ENCODE results near the gene MTCL1.

- TF ChIP-seq, protein P1, sequence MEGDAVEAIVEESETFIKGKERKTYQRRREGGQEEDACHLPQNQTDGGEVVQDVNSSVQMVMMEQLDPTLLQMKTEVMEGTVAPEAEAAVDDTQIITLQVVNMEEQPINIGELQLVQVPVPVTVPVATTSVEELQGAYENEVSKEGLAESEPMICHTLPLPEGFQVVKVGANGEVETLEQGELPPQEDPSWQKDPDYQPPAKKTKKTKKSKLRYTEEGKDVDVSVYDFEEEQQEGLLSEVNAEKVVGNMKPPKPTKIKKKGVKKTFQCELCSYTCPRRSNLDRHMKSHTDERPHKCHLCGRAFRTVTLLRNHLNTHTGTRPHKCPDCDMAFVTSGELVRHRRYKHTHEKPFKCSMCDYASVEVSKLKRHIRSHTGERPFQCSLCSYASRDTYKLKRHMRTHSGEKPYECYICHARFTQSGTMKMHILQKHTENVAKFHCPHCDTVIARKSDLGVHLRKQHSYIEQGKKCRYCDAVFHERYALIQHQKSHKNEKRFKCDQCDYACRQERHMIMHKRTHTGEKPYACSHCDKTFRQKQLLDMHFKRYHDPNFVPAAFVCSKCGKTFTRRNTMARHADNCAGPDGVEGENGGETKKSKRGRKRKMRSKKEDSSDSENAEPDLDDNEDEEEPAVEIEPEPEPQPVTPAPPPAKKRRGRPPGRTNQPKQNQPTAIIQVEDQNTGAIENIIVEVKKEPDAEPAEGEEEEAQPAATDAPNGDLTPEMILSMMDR (IDR thresholded peaks at IDR 0.05): no peak
- TF ChIP-seq POLR2A (IDR thresholded peaks at IDR 0.05): no peak
These were observed 98.6 kb downstream of the MTCL1 start for GRCh38 chr18:8803957-8804356.
